Suprapubic skin (tissue), 4 donors: ENCODE results near the gene LRP4.

ENCODE experiments used
- EP300 ChIP-seq: sonication (generic); formaldehyde crosslinking; IDR thresholded peaks from one replicate; pipeline ENCODE4 v1.6.1; 2017; ENCODE audit warnings: antibody characterized with exemption
- POLR2A ChIP-seq, 2 donors: fragments of 450-650 bp; IDR thresholded peaks; one replicate each; pipeline ENCODE4 v1.6.1; 2017; ENCODE audit warnings: antibody characterized with exemption in 2 of 2, mild to moderate bottlenecking in 2 of 2, moderate library complexity in 2 of 2
- POLR2AphosphoS5 ChIP-seq, 3 donors: sonication (generic); formaldehyde crosslinking; IDR thresholded peaks; one replicate each; pipeline ENCODE4 v1.6.1; 2017; ENCODE audit warnings: antibody characterized with exemption in 3 of 3
- TF ChIP-seq, protein P1 (sequence below), 2 donors: fragments of 200-600 bp in 1 of 2; fragments of 450-650 bp in 1 of 2; sonication (generic) in 1 of 2; IDR thresholded peaks; one replicate each; pipeline ENCODE4 v1.5.1; 2016 to 2019; ENCODE audit warnings: antibody characterized with exemption in 2 of 2, mild to moderate bottlenecking in 1 of 2, moderate library complexity in 1 of 2

DNA sequence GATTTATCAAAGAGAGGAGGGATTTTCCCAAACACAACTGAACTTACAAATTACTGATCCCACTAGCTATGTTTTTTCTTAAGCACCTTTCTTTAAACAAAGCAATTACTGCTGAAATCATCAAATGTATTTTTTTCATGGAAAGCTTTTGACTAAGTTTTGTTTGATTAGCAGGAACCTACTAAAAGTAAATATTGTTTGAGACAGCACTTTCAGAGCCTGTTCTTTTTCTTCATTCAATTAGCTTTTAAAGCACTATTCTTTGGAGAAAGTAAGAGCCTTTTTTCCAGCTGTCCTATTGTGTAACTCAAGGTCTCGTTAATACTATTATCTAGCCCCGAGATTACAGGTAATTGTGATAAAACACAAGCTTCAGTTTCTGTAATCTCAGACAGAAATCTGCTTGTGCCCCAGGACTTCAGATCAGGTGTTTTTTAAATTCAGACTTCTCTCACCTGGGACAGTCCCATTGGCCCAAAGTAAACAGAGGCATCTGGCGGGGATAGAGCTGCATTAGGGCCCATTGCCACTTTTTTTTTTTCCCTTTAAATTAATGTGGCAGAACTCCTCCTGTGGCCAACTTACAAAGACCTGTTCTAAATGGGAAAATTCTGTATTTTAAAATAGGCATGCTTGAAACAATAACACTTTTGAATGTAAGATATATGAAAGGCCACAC is 29.2 kb upstream of the LRP4 start:
- TF ChIP-seq, protein P1, sequence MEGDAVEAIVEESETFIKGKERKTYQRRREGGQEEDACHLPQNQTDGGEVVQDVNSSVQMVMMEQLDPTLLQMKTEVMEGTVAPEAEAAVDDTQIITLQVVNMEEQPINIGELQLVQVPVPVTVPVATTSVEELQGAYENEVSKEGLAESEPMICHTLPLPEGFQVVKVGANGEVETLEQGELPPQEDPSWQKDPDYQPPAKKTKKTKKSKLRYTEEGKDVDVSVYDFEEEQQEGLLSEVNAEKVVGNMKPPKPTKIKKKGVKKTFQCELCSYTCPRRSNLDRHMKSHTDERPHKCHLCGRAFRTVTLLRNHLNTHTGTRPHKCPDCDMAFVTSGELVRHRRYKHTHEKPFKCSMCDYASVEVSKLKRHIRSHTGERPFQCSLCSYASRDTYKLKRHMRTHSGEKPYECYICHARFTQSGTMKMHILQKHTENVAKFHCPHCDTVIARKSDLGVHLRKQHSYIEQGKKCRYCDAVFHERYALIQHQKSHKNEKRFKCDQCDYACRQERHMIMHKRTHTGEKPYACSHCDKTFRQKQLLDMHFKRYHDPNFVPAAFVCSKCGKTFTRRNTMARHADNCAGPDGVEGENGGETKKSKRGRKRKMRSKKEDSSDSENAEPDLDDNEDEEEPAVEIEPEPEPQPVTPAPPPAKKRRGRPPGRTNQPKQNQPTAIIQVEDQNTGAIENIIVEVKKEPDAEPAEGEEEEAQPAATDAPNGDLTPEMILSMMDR (IDR thresholded peaks at IDR 0.05) = no peak
- TF ChIP-seq EP300 (no peak), POLR2A (IDR thresholded peaks at IDR 0.05) (no peak), POLR2AphosphoS5 (IDR thresholded peaks at IDR 0.05) (no peak)
